ENCODE results near the gene RSAD2.
"Not testable (repeated sequence)": the region's sequence is repeated elsewhere in the genome, so short reads cannot be mapped to it uniquely, and the experiment has no call there.

The RSAD2 gene

DNA sequence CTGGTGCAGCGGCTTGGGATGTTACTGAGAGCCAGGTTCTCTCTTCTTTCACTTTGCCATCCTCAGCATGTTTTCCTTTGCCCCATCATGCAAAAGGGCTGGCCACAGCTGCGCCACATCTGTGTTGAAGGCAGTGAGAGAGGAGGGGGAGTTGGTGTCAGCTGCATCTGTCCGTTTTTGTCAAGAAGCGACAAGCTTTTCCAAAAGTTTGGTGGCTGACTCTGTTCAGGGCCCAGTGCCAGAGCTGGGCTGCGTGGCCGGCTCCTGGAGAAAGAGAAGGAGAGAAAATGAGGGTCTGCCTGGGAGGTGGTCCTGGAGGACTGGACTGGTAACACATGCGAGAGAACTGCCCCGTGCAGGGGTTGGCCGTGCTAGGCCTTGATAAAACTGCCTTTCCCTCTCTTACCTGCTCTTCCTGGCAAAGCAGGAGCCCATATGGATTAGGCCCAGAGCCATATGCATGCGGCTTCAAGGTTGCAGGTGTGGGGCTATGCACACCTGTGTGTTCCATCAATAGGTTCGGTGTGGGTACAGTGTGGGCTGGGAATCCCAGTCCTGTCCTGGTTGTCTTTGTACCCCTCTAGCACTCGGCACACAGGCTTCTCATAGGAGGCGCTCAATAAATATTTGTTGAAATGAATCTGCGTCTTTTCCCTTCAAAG lies 48.6 kb downstream of the RSAD2 start:
- DNase-seq (ENCODE audit: low read depth in 2 of 2) = no peak

DNA sequence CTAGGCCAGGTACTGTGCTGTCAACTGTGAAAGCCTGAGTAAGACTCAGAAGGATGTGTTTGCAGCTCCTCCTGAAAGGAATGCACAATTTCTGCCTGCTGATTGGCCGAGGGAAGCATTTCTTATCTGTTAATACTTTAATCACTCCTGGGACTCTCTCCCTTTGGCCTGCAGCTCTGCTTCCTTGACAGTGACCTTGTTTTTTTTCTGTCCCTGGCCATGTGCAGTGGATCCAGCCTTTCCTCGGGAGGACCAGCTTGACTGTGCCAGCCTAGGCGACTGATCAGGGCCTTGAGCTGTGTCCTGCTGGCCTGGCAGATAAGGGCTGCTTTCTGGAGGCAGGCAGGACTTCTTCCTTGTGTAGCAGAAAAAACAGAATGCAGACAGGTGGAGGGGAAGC lies 49.6 kb downstream of the RSAD2 start:
- DNase-seq (ENCODE audit: low read depth in 2 of 2) = no peak

DNA sequence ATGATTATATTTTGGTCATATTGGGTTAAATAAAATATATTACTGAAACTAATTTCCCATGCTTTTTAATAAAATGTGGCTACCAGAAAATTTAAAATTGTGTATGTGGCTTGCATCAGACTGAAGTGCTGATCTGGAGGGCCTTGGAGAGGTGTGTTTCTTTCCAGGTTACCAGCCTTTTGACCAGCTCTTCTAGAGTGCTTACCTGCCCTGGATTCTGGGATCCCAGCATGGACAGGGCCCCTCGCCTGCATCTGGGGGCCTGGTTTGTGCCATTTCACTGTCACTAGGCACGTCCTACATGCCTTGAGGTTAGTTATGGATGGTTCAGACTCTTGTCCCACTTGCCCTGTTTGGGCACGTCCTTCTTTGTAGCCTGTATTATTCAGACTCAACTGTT lies 50.2 kb downstream of the RSAD2 start:
- no peak for DNase-seq (ENCODE audit: low read depth in 2 of 2)

DNA sequence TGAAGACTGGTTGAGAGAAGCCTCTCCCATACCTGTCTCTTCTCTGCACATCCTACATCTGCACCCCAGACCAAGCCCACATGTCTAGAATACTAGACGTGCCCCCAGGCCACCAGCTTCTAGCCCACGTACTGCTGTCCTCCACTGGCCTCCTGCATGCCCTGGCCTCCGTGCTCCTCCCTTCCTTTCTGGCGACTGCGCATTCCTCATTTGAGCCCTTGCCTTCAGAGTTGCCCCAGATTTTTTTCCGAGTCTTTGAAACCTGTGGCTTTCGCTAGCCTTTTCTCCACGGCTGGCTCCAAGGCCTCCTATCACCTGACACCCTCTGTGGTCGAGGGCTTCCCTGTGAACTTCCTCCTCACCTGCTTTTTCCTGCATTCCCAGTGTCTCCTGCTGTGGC lies 50.9 kb downstream of the RSAD2 start:
- DNase-seq (ENCODE audit: low read depth in 2 of 2) = no peak

DNA sequence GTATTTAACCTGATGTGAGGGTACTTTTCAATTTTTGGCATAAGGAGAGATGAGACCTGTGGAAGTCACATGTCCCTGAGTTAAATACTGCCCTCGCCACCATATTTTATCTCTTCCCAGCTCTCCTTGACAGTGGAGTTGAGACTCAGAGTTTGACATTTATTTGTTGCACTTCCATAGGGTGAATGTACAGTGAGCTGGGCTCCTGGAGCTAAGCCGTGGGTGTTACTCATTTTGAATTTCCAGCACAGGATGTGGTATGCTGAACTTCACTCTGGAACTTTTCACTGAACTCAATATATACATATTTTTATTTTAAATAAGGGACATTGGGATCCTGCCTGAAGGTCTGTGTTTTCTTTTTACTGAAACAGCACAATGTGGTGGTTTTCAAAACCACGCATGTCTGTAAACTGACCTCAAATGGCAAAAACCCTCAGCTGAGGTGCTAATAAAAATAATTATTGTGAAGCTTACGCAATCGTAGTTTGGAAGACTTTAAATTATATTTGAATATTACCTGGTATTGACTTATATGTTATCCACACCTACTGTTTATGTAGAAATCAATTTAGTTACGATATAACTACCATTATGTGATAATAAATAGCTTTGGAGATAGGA lies 51.7 kb downstream of the RSAD2 start:
- DNase-seq (ENCODE audit: low read depth in 2 of 2) = no peak

DNA sequence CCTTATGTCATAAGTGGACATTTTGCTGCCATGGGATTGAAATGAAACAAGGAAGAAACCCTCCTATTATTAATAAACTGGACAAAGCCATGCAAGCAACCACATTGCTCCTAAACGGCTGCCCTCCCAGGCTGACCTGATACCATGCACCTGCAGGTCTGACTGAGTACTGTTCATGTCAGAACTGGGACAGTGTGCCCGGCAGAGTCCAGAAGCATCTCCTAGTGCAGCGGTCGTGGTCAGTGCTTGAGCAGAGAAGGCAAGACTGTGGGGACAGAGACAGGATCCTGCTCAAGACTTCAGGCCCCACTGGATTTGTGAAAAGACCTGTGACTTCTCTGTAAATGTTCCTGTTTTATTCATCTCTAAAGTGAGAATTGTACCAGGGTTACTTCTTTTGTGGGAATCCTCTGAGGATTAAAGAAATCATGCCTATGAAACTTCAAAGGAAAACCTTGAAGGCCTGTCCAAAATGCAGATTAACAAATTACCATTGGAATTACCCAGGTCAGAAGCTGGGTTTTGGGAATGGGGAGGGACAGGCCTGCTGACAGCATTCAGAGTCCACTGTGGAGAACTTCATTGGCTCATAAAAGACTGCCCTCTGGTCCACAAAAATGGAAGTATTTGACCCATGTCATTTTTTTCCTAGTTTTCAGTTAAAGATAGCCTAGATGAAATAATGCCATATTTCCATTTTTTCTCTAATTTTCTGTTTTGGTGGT lies 53.5 kb downstream of the RSAD2 start:
- DNase-seq (ENCODE audit: low read depth in 2 of 2) = no peak

DNA sequence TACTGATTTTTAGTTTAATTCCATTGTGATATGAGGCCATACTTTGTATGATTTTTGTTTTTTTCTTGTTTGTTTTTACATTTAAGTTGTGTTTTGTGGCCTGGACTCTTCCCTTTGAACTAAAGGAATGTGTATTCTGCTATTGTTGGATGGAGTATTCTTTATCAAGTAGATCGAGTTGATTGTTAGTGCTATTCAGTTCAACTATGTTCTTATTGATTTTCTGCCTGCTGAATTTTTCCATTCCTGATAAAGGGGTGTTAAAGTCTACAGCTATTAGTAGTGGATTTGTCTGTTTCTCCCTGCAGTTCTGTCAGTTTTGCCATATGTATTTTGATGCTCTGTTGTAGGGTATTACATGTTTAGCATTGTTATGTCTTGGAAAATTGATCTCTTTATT lies 54.2 kb downstream of the RSAD2 start:
- DNase-seq (ENCODE audit: low read depth in 2 of 2) = no peak

DNA sequence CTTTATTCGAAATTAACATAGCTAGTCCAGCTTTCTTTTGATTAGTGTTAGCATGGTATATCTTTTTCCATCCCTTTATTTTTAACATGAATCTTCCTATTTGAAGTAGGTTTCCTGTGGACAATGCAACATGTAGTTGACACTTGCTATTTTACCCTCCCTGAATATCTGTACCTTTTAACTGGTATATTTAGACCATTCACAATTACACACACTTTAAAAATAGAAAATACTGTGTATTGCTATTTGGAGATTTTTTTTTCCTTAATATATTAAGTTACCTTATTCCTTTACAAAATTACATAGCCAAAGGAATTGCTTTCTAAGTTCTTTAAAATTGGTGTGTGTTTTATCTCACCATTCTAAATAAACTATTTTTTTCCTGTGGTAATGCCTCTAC lies 54.6 kb downstream of the RSAD2 start:
- no peak for DNase-seq (ENCODE audit: low read depth in 2 of 2)

DNA sequence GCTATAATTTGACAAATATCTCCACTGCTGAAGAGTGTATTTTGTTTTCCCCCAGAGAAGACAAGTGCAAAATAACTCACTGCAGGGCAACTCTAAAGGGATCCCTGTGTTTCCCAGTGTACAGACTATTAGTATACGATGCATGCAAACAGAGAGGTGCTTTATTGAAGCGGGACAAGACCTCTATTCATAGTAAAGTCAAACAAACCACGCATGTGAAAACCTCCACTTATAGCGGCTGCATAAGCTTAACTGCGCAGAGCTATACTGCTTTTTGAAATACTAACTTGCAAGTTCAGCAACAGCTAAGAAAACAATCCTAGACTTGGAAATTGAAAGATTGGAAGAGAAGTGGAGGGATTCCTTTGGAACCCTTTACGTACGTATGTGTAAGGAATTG lies 55.3 kb downstream of the RSAD2 start:
- DNase-seq (ENCODE audit: low read depth in 2 of 2) = no peak

DNA sequence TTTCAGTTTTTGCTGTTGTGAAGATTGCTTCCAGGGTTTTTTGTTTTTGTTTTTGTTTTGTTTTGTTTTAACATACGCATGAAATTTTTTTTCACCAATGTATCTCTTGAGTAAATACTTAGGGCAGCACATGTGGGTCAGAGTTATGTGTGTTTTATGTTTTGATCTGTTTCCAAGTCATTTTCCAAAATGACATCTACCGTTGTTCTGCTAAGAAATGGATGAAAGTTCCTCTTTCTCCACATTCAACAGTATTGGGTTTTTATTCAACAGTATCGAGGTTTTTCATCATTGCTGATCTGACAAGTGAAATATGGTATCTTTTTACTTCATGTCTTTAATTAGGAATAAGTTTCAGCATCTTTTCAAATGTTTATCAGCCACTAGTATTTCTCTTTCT lies 56.3 kb downstream of the RSAD2 start:
- no peak for DNase-seq (ENCODE audit: low read depth in 2 of 2)

DNA sequence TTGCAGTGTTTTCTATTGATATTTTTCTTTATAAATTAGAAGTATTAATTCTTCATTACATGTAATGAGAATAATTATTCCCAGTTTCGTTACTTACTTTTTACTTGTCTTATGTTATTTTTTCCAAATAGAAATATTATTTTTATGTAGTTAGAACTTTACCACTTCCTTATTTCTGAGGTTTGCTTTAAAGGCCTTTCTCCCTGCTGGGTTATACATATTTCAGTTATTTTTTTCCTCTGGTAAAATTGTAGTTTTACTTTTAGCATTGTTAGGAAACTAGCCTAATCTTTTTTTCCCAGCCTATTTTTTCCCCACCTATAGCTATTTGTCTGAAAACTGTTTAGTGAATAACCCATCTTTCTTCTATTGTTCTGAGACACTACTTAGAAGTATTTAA lies 56.8 kb downstream of the RSAD2 start:
- no peak for DNase-seq (ENCODE audit: low read depth in 2 of 2)

DNA sequence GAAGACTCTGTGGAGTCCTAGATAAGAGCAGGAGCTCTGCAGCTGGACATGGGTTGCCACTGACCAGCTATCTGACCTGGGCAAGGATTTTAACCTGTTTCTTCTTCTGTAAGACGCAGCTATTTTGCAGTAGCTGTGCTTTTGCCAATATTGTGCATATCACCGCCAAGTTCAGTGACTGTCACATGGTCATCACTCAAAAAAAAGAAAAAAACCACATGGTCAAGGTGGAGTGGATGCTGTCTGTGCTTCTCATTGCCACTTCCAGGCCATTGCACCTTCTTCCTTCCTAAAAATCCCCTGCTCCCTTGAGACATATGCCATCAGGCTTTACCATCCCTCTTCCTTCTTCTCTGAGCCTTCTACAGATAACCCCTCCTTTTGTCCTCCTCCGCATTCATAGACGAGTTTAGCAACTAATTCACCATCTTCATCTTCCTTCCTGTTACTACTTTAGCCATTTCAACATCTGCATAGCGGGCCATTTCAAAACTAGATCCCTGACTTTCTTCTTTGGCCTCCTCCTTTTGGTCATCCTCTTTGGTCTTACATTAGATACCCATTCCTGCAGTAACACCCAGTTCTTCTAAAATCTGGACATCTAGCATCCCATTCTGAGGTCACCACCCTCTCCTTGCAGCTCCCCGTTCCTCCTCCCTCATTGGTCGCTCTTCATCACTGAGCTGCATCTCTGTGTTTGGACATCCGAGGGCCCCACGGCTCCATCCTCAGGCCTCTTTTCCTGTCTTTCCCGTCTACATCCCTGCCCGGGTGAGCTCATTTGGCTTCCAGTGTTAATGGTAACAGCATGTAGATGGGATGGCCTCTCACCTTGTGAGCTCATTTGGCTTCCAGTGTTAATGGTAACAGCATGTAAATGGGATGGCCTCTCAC lies 57.4 kb downstream of the RSAD2 start:
- no peak for DNase-seq (ENCODE audit: low read depth in 2 of 2)

DNA sequence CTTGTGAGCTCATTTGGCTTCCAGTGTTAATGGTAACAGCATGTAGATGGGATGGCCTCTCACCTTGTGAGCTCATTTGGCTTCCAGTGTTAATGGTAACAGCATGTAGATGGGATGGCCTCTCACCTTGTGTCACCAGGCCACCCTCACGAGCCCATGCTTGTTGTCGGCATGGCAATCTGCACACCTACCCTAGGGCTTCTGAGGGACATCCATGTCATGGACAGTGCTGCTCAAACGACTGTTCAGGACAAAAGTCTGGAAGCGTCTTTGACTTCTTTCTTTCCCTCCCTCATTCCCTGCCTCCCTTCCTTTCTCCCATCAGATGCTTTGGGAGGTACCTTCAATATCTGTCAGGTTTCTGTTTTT lies 58.1 kb downstream of the RSAD2 start:
- DNase-seq (ENCODE audit: low read depth in 2 of 2) = not testable (repeated sequence)

DNA sequence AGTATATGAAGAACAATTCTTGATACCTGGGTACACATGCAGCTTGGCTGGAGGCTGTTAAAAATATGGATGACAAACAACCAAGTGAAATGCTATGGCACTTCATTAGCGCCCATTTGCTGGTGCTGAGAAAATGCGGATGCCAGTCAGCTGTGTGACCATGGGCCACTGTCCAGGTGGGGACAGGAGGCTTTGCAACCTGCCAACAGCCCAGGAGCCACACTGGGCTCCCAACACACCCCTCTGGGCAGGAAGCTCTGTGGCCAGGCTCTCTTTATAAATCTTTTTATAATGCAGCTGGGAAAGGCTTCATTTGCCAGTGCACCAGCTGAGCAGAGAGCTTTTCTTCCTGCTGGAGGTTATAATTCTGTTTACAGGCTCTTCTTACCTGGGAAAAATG lies 59.6 kb downstream of the RSAD2 start:
- DNase-seq (ENCODE audit: low read depth in 2 of 2) = no peak

DNA sequence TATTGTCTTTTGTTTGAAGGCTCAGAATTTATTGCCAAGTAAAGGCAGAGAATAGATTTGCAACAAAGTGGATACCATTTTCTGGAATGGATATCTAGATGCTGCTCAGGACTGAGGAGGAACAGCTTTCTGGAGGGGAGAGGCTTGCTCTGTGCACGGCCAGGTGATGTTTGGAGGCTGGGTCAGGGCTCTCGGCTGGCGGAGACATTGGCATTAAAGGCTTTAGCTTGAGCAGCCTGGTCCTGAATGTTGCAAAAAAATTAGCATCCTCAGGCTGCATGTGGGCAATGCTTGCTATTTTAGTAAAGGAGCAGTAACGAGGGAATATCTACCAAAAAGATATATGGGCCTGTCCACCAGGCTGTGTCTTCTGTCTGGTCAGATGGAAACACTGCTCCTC lies 60.0 kb downstream of the RSAD2 start:
- DNase-seq (ENCODE audit: low read depth in 2 of 2) = no peak

DNA sequence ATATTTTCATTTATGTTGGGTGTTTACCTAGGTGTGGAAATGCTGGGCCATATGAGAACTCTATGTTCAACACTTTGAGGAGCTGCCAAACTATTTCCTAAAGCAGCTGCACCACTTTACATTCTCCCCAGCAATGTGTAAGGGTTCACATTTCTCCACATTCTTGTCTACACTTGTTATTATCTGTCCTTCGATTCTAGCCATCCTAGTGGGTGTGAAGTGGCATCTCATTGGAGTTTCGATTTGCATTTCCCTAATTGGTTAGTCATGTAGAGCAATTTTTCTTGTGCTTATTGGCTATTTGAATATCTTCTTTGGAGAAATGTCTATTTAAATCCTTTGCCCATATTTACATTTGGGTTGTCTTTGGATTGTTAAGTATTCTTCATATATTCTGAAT lies 61.5 kb downstream of the RSAD2 start:
- no peak for DNase-seq (ENCODE audit: low read depth in 2 of 2)

DNA sequence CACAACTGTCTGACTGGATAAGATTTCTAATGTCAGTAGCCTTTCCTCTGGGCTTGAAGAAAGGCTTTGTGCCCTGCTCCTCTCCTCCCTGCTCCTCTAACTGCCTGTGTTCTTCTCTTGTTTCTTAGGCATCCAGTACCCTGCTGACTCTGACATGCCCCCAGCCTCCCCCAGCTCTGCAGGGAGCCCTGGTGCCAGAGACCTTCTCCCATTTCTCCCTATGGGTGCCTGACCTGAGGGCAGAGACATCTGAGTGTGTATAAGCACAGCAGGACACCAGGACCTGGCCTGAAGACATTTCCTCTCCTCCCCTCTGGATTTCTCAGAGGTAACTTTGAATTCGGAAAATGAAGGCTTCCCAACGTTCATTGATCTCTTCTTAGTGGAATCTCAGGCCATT lies 63.2 kb downstream of the RSAD2 start:
- no peak for DNase-seq (ENCODE audit: low read depth in 2 of 2)

DNA sequence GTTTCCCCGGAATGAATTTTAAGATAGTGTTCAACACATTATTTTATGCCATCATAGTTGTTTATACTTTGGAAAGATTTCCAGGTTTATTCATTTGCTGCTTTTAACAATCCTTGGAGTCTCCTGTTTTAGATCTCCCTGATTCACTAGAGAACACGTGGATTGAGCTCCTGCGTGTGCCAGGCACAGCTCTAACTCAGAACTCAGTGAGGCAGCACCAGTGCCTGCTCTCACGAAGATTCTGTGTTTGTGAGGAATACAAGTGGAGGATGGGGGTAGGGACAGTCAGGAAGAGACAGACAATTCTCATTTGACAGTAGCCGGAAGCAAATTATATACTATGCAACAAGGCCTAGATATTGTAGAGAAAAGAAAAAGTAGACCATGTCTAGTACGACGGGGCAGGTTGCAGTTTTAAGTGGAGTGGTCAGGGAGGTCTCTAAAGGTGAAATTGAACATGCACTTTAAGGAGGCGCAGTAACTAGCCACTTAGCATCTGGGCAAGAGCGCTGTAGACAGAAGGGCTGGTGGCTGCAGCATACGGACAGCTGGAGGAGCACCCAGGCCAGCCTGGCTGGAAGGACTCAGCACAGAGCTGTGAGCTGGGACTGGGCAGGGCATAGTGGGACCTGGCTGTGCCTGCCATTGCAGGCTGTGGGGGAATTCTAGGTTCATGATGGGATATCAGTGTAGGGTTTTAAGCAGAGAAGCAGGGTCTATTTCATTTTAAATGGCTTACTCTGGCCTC lies 63.9 kb downstream of the RSAD2 start:
- no peak for DNase-seq (ENCODE audit: low read depth in 2 of 2)

DNA sequence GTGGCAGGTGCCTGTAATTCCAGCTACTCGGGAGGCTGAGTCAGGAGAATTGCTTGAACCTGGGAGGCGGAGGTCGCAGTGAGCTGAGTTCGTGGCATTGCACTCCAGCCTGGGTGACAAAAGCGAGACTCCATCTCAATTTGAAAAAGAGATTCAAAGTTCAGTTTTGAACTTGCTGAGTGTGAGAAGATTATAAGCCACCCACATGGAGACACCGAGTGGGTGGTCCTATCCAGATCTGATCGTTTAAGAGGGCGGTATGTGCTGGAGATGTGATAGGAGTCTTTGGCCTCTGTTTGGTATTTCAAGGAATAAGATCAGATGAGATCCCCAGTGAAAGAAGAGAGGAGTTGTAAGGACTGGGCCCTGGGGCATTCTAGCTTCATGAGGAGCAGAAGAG lies 65.3 kb downstream of the RSAD2 start:
- DNase-seq (ENCODE audit: low read depth in 2 of 2) = no peak

DNA sequence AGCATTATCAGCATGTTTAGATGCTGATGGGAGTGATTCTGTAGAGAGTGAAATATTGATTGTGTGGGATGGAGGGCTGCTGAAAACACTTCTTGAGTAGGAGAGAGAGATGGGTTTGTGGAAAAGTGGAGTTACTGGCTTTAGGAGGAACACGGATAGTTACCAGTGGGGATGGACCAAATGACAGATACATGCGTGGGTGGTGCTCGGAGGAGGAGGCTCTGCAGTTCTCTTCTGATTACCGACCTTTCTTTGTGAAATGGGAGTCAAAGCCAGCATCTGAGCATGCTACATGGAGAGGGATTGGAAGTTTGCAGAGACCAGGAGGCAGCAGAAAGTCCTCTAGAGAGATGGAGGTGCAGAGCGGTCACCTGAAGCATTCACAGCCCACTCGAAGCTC lies 65.9 kb downstream of the RSAD2 start:
- no peak for DNase-seq (ENCODE audit: low read depth in 2 of 2)

DNA sequence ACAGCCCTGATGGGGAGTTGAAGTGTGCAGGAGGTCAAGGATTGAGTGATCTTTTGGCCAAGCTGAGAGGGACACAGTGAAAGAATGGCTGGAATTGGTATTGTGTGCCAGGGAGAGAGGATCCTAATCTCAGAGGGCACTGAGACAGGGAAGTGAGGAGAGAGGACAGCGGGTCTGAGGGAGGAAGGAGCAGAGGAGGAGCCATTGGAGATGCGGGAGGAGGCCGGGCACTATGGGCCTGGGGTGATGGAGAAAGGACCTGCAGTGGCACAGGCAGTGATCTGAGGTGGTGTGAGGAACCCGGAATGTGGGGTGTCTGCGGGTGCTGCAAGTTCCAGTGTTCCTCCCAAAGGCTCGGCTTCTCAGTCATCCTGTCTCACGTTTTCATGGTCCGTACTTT lies 66.4 kb downstream of the RSAD2 start:
- DNase-seq (ENCODE audit: low read depth in 2 of 2) = no peak

DNA sequence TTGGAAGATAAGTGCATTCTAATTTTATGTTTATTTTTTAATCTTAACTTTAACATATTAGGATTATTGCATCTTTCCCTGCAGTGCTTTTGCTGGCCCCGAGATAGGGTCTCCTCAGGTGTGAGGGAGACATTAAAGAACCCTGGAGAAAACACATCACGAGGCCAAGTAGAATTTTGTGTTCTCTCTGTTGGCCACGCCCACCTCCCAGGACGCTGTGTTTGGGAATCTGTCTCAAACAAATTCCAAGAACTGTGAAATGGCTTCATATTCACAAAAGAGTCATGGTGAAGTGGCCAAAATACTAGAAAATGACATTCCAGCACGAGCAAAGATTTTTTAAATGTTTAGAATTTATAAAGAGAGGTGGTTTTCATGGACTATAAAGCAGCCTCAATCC lies 67.0 kb downstream of the RSAD2 start:
- no peak for DNase-seq (ENCODE audit: low read depth in 2 of 2)

All from stimulated activated CD4-positive, alpha-beta T cell treated with anti-CD3 and anti-CD28 coated beads, Interleukin-15, amount 100 ng/mL, for 48 hours (primary cell).